NCI-H1105 treated with DMSO at 0.1 percent for 48 hours (cell line): ENCODE data around the gene GRIK4.
"Not testable (repeated sequence)": the region's sequence is repeated elsewhere in the genome, so short reads cannot be mapped to it uniquely, and the experiment has no call there.

Source experiments
- DNase-seq: peaks from one replicate; lab custom pipeline; 2025; lab: John Stamatoyannopoulos, UW

The GRIK4 gene

DNA sequence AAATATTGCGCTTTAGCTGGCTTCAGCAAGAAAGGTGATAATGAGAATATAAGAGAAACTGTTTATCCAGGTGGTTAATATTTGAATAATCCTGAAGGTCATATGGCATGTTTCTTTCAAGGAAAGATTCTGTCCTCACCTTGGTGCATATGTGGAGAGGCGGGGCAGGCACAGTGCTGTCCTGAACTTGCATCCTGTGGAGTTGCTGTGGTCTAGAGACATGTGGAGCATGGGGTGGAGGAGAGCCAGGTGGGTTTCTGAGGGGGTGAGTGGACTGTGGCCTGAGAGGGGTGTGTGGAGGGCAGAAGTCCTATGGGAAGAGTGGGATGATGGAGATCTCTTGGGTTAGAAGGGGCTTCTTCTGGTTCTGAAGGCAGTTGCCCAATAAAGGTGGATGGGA, 65.5 kb downstream of the GRIK4 start:
- DNase-seq: no peak

- no peak for DNase-seq
These were observed 66.2 kb downstream of the GRIK4 start for GRCh38 chr11:120577624-120578363.

- DNase-seq: no peak
These were observed 67.1 kb downstream of the GRIK4 start for GRCh38 chr11:120578596-120579154.

DNA sequence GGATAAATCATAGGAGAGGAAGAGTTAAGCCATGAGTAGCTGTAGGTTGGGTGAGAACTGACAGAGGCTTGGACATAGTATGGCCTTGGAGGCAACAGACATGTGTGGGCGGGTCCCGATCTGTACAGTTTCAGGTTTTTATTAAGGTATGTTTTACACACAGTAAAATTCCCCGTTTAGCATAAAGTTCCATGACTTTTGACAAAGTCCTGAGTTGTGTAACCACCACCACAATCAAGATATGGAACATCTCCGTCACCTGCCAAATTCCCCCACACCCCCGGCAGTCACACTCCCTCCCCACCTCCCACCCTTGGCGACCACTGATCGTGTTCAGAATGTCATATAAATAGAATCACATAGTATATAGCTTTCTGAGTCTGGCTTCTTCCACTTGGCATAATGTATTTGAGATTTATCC, 68.1 kb downstream of the GRIK4 start:
- no peak for DNase-seq

- no peak for DNase-seq
These were observed 69.8 kb downstream of the GRIK4 start for GRCh38 chr11:120581313-120581712.

DNA sequence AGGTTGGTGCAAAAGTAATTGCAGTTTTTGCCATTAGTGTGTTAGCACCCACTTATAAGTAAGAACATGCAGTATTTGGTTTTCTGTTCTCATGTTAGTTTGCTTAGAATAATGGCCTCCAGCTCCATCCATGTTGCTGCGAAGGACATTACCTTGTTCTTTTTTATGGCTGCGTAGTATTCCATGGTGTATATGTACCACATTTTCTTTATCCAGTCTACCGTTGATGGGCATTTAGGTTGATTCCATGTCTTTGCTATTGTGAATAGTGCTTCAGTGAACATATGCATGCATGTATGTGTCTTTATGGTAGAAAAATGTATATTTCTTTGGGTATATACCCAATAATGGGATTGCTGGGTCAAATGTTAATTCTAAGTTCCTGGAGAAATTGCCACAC, 71.0 kb downstream of the GRIK4 start:
- DNase-seq: not testable (repeated sequence)

- DNase-seq: no peak
These were observed 74.5 kb downstream of the GRIK4 start for GRCh38 chr11:120586072-120586471.

DNA sequence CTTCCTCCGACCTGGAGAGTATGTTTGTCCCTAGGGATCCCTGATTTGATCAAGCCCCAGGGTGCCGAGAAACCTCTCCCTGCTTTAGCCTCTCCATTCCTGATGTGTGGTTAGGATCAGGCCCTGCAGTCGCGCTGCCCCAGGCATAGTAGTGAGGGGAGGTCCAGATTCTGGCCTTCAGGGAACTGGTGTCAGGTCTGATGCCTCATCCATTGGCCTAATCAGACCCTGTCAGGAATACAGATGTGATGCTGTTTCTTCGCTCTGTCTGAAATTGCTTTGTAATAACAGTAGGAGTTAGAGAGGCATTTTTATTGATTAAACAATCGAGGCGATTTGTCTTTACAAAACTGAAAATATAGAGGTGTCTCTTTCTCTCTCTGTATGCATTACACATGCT, 75.2 kb downstream of the GRIK4 start:
- DNase-seq: no peak

DNA sequence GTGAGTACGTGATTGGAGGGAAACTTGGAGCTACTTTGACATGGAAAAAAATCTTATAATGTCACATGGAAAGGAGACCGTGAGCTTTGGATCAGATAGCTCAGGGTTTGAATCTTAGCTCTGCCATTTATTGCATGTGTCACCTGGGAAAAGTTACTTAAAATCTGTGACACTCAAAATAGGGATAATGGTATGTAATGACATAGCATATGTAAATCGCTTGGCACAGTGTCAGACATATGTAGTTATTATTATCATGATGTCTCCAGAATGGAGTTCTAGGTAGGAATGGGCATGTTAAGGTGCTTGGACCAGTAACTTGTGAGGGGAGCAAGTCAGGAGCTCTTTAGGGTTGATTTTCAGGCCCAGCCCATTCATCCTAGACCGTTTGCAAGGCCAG, 75.8 kb downstream of the GRIK4 start:
- no peak for DNase-seq

- DNase-seq: no peak
These were observed 77.8 kb downstream of the GRIK4 start for GRCh38 chr11:120589376-120589775.

DNA sequence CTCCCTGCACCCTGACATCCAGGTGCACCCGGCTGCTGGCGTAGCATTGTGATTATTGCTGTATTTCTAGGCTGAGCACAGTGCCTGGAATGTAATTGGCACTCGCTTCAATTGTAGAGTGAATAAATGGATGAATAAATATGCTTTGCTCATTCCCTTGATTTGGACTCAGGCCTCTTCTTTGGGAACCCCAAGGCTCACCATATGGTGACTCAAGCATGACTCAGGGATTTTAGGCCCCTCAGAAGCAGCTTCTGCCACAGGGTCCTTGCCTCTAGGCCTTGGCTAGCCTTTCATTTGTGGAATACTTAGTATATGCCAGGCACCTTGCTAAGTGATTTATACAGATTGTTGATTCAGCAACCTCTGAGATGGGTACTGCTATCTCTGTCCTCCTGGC, 78.9 kb downstream of the GRIK4 start:
- no peak for DNase-seq

- DNase-seq: no peak
These were observed 83.2 kb downstream of the GRIK4 start for GRCh38 chr11:120594746-120595145.

GRCh38 chr11:120595557-120595956, 84.0 kb downstream of the GRIK4 start:
- no peak for DNase-seq

GRCh38 chr11:120597250-120598215, 86.0 kb downstream of the GRIK4 start:
- DNase-seq: no peak

DNA sequence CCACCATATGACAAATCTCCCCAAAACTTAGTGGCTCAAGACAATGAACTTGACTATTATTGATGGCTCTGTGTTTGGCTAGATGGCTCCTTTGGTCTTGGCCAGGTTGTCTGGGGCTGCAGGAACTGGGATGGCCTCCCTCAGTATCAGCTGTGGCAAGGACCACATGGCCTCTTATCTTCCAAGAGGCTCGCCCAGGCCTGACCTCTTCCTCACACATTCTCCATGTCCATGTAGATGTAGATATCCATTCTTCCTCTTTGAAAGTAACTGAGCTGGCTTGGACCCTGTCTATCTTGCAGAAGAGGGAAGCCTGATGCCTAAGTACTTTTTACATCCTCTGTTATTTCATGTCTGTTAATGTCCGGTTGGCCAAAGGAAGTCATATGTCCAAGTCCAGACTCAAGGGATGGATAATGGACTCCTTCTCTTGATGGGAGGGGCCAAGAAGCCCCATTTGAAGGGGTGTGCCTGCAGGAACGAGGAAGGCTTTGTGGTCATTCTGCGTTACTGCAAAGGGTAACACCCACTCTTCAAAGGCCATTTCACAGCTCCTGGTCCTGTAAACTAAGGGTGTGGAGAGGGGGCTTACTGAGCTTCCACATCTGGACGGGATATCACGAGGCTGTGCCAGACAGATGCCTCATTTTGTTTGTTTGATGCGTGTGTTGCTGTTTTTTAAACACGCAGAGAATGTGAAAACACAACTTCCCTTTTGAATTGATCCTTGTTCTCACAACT, 87.1 kb downstream of the GRIK4 start:
- DNase-seq: no peak

DNA sequence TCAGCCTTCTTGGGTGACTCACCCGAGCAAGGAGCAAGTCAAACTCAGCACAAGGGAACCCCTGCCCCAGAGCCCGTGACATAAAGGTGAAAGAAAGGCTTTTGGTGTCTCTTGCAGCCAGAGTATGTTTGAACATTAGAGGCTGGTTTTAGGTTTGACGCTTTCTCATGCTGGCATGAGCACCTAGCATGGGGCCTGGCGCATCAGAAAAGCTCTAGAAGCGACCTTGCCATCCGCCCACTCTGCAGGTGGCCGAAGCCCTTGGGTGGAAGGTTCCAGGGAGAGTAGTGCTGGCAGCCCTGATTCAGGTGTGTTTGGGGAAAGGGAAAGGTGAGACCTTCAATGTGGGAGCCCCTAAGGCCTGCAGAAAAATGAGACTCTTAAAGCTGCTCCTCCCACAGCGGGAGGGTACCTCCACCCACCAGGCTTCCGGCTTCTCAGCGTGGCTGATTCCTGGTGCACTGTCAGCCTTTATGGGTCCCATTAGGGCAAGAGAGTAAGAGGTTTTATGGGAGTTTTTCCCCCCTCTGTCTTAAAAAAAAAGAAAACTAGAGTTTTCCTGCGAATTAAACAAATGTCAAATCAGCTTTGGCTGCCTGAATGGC, 88.4 kb downstream of the GRIK4 start:
- no peak for DNase-seq

DNA sequence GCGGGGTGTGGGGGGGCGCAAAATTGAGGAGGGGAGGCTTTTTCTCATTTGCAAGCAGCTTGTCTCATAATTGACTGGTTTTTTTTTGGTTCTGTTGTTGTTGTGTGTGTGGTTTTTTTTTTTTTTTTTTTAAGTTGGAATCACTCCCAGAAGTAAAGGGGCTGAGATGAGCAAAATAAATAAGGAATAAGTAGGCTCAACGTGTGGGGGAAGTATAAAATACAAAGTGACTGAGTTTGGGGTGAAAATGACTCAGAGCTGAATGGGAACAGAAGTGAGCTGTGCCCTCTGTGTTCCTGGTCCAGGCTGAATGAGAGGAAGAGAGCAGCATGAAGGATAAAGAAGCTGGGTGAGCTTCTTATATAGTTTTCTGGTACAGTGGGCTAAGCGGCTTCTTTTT, 90.0 kb downstream of the GRIK4 start:
- DNase-seq: peak; percentile 53

DNA sequence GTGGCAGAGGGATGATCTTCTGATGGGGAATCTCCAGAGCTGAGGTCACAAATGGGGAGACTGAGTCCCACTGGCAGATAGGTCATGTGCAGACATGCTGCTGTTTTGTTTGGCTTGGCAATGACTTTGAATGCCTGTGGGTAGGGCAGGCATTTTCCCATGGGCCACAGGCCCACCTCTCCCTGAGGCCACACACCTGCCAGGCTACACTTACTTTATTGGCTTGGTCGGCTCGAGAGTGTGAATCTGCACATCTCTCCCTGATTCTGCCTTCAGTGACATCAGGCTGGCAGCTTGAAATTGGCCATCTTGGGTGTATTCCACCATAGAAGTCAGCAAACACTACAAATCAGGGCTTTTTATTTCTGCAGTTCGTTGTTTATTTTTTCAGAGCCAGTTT, 91.5 kb downstream of the GRIK4 start:
- no peak for DNase-seq

DNA sequence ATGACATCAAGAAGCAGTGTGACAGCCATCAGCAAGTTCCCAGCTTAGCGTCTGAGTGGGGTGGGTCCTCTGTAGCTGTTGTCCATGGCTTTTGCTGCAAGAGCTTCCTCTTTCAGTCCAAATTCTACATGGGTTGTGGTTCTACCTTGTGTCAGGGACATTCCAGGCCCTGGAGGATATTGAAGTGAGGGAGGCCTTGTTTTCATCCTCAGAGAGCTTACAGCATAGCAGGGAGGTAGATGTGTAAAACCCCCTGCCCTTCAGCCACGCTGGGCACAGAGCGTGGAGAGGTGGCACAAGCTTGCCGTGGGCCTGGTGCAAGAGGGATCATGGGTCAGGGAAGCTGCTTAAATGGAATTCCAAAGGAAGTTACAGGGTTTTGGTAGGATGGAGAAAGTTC, 93.9 kb downstream of the GRIK4 start:
- DNase-seq: no peak

- DNase-seq: no peak
These were observed 94.9 kb downstream of the GRIK4 start for GRCh38 chr11:120606211-120607010.

DNA sequence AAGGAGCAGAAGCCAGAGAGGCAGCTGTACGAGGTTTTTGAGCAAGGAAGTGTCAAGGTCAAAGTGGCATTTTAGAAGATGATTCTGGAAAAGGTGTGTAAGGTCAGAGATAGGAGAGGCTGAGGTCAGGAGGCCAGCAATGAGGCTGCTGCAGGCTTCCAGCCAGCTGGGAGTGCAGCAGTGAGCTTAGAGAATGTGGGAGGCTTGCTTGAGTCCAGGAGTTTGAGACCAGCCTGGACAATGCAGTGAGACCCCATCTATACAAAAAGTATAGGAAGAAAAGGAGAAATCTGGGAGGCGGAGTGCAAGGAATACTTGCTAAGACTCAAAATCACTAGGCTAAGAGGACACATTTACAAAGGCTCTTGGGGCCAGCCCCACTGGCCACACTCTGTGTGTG, 96.5 kb downstream of the GRIK4 start:
- no peak for DNase-seq
